Breast epithelium (tissue), 4 donors: ENCODE data around the gene TXNRD2. TPM values are rescaled to one million over a fixed set of nuclear protein-coding genes. Genes with fewer than 3 reads are reported as not detected.
A peak's percentile ranks its signal among the peaks of the same experiment; 100 is the strongest.

Experiments used
- DNase-seq, 2 donors: peaks; one replicate each; pipeline ENCODE4 v3.0.0-alpha.2; 2019; ENCODE audit warnings: low spot score in 2 of 2
- H3K27ac ChIP-seq, 2 donors: fragments of 200-600 bp; sonication (generic) in 1 of 2; one replicate each; pipeline ENCODE4 v1.5.1; 2016 to 2019; ENCODE audit warnings: mild to moderate bottlenecking in 1 of 2
- H3K27me3 ChIP-seq, 2 donors: fragments of 200-600 bp; sonication (generic) in 1 of 2; one replicate each; pipeline versions ENCODE4 v1.5.1 to v1.6.0; 2017 to 2019; ENCODE audit warnings: control low read depth in 1 of 2, mild to moderate bottlenecking in 1 of 2
- H3K36me3 ChIP-seq: fragments of 200-600 bp; one replicate; pipeline ENCODE4 v1.5.1; 2019
- H3K4me1 ChIP-seq, 2 donors: fragments of 200-600 bp; sonication (generic); one replicate each; pipeline ENCODE4 v1.5.1; 2016 to 2019; ENCODE audit warnings: control low read depth in 1 of 2
- H3K4me3 ChIP-seq, 3 donors: fragments of 200-600 bp; sonication (generic); 1 replicate in 2 of 3; 2 replicates in 1 of 3; pipeline ENCODE4 v1.5.1; 2016 to 2019; ENCODE audit warnings: mild to moderate bottlenecking in 3 of 3, moderate library complexity in 2 of 3
- H3K9me3 ChIP-seq, 2 donors: fragments of 200-600 bp; sonication (generic) in 1 of 2; one replicate each; pipeline ENCODE4 v1.5.1; 2016 to 2019; ENCODE audit warnings: control low read depth in 1 of 2
- CTCF ChIP-seq, 3 donors: fragments of 450-650 bp; IDR thresholded peaks; one replicate each; pipeline ENCODE4 v1.5.1; 2016 to 2017; ENCODE audit warnings: antibody characterized with exemption in 3 of 3, mild to moderate bottlenecking in 3 of 3, moderate library complexity in 3 of 3
- POLR2A ChIP-seq: fragments of 450-650 bp; IDR thresholded peaks from one replicate; pipeline ENCODE4 v1.6.1; 2016; ENCODE audit warnings: antibody characterized with exemption, mild to moderate bottlenecking, moderate library complexity
- POLR2AphosphoS5 ChIP-seq, 3 donors: sonication (generic); formaldehyde crosslinking; IDR thresholded peaks; one replicate each; pipeline ENCODE4 v1.6.1; 2017; ENCODE audit warnings: antibody characterized with exemption in 3 of 3
- intact Hi-C: fragments of 100-400 bp; cut with DNase I; formaldehyde crosslinking; loops from one replicate; pipeline ENCODE4 v1.15.1; 2023; ENCODE audit warnings: low total_unique reads
- total RNA-seq, 3 donors: library from RNA; depleted of rRNA; stranded (reverse); fragments of >200 nt; gene quantifications; one replicate each; pipeline ENCODE4 v1.1.0, GENCODE V29; 2016

TXNRD2 gene
- total RNA-seq, 3 donors from 2014 or later = 13.8 to 22.8 (median 20.6) TPM

GRCh38 chr22:19951346-19951745, 9.7 kb upstream of the TXNRD2 start:
- Histone ChIP-seq H3K36me3 (no peaks in the 10 kb centered on the region), H3K27ac (no peak overlapping the region), H3K4me1 (peaks cover 0 to 7% of the 10 kb centered on the region in 2 donors), H3K27me3 (no peaks in the 10 kb centered on the region), H3K4me3 (no peak overlapping the region), H3K9me3 (no peaks in the 10 kb centered on the region)
- no peak for DNase-seq
- intact Hi-C loops = no loop called here
- no peak for TF ChIP-seq CTCF (IDR thresholded peaks at IDR 0.05)
- no peak for TF ChIP-seq POLR2AphosphoS5 (IDR thresholded peaks at IDR 0.05)
- TF ChIP-seq POLR2A = no peak

- H3K4me3 ChIP-seq = no peak overlapping the region
- DNase-seq = no peak
- H3K36me3 ChIP-seq = no peaks in the 10 kb centered on the region
- intact Hi-C loops = no loop called here
- no peaks in the 10 kb centered on the region for H3K9me3 ChIP-seq
- no peak overlapping the region for H3K27ac ChIP-seq
- H3K27me3 ChIP-seq = no peaks in the 10 kb centered on the region
- H3K4me1 ChIP-seq = peaks cover under 1 to 1% of the 10 kb centered on the region in 2 donors
- TF ChIP-seq POLR2A (no peak), POLR2AphosphoS5 (IDR thresholded peaks at IDR 0.05) (no peak), CTCF (IDR thresholded peaks at IDR 0.05) (no peak)
Observed at GRCh38 chr22:19948057-19948760, 6.6 kb upstream of the TXNRD2 start.

- Histone ChIP-seq H3K27ac (peak overlapping the region; percentile 94 to 98), H3K9me3 (no peaks in the 10 kb centered on the region), H3K4me1 (peaks cover 0 to 11% of the 10 kb centered on the region in 2 donors), H3K36me3 (no peaks in the 10 kb centered on the region), H3K27me3 (no peaks in the 10 kb centered on the region), H3K4me3 (peak overlapping the region; percentile 86 to 93 (median 88))
- intact Hi-C loops = no loop called here
- TF ChIP-seq CTCF (IDR thresholded peaks at IDR 0.05) (no peak), POLR2AphosphoS5 (IDR thresholded peaks at IDR 0.05) (peak; percentile 26 to 74 (median 54))
- DNase-seq = no peak
Observed at GRCh38 chr22:19943082-19944026, 1.7 kb upstream of the TXNRD2 start.

- H3K4me3 ChIP-seq = peak overlapping the region; percentile 86 to 93 (median 88)
- no peak for TF ChIP-seq POLR2AphosphoS5 (IDR thresholded peaks at IDR 0.05)
- no peak for TF ChIP-seq CTCF (IDR thresholded peaks at IDR 0.05)
- TF ChIP-seq POLR2A = no peak
- DNase-seq = no peak
- peaks cover 0 to 11% of the 10 kb centered on the region in 2 donors for H3K4me1 ChIP-seq
- H3K27me3 ChIP-seq = no peaks in the 10 kb centered on the region
- no peaks in the 10 kb centered on the region for H3K9me3 ChIP-seq
- peak overlapping the region; percentile 94 to 98 for H3K27ac ChIP-seq
- no peaks in the 10 kb centered on the region for H3K36me3 ChIP-seq
- intact Hi-C loops = no loop called here
Observed at GRCh38 chr22:19942157-19943081, 801 bp upstream of the TXNRD2 start.
